Kidney epithelial cell (primary cell): ENCODE data around the gene NDUFV2. TPM values are rescaled to one million over a fixed set of nuclear protein-coding genes. Genes with fewer than 3 reads are reported as not detected.
"Not testable (repeated sequence)": the region's sequence is repeated elsewhere in the genome, so short reads cannot be mapped to it uniquely, and the experiment has no call there.

Experiments used
- DNase-seq: peaks from one replicate; pipeline ENCODE4 v3.0.0-alpha.2; 2010; ENCODE audit warnings: low read depth
- H3K27me3 ChIP-seq: 2 replicates; pipeline ENCODE4 v1.6.0; 2011; ENCODE audit warnings: low read length; ENCODE audit not compliant: control insufficient read depth, insufficient read depth
- H3K36me3 ChIP-seq: 2 replicates; pipeline ENCODE4 v1.5.1; 2011; ENCODE audit warnings: low read length; ENCODE audit not compliant: control insufficient read depth, insufficient read depth
- H3K4me3 ChIP-seq: 2 replicates; pipeline ENCODE4 v1.5.1; 2011; ENCODE audit warnings: low read depth, mild to moderate bottlenecking, control low read depth, low read length
- CTCF ChIP-seq: IDR thresholded peaks from 2 replicates; pipeline ENCODE4 v1.5.1; 2011; ENCODE audit warnings: mild to moderate bottlenecking, moderate library complexity, low read length, control low read depth, inconsistent platforms; ENCODE audit not compliant: insufficient read depth, poor library complexity, severe bottlenecking
- total RNA-seq: library from RNA; depleted of rRNA; stranded (reverse); fragments of >200 nt; gene quantifications from 2 replicates; pipeline ENCODE4 v1.2.3, GENCODE V29; 2015

NDUFV2 gene
- total RNA-seq, 1 donor from 2014 or later: 93.3 TPM

GRCh38 chr18:9090578-9090977 lies 11.9 kb upstream of the NDUFV2 start:
- no peaks in the 10 kb centered on the region for H3K27me3 ChIP-seq
- no peaks in the 10 kb centered on the region for H3K36me3 ChIP-seq
- DNase-seq: no peak
- no peak for TF ChIP-seq CTCF
- no peak overlapping the region for H3K4me3 ChIP-seq

GRCh38 chr18:9091066-9091476 lies 11.4 kb upstream of the NDUFV2 start:
- DNase-seq: no peak
- no peaks in the 10 kb centered on the region for H3K27me3 ChIP-seq
- H3K4me3 ChIP-seq: no peak overlapping the region
- H3K36me3 ChIP-seq: no peaks in the 10 kb centered on the region
- TF ChIP-seq CTCF: no peak

GRCh38 chr18:9092665-9093064 lies 9.8 kb upstream of the NDUFV2 start:
- TF ChIP-seq CTCF: no peak
- no peak for DNase-seq
- H3K4me3 ChIP-seq: no peak overlapping the region
- no peaks in the 10 kb centered on the region for H3K27me3 ChIP-seq
- H3K36me3 ChIP-seq: no peaks in the 10 kb centered on the region

- H3K4me3 ChIP-seq, H3K36me3 ChIP-seq, H3K27me3 ChIP-seq, DNase-seq: not testable (repeated sequence)
Observed at GRCh38 chr18:9093109-9093508, 9.4 kb upstream of the NDUFV2 start.

- TF ChIP-seq CTCF: no peak
- no peaks in the 10 kb centered on the region for H3K27me3 ChIP-seq
- H3K4me3 ChIP-seq: no peak overlapping the region
- peak; percentile 23 for DNase-seq
- no peaks in the 10 kb centered on the region for H3K36me3 ChIP-seq
Observed at GRCh38 chr18:9094307-9095226, 7.9 kb upstream of the NDUFV2 start.

GRCh38 chr18:9095297-9096006 lies 7.0 kb upstream of the NDUFV2 start:
- TF ChIP-seq CTCF: no peak
- H3K27me3 ChIP-seq: no peaks in the 10 kb centered on the region
- no peak for DNase-seq
- H3K4me3 ChIP-seq: no peak overlapping the region
- H3K36me3 ChIP-seq: no peaks in the 10 kb centered on the region
